HG03139 (cell line): Measurements from ENCODE around the gene CTSC.

Experiments used
- ATAC-seq: cut with Tn5 transposase; IDR thresholded peaks from one replicate; pipeline ENCODE4 v1.9.1; 2021; ENCODE audit not compliant: unreplicated experiment

Gene CTSC

DNA sequence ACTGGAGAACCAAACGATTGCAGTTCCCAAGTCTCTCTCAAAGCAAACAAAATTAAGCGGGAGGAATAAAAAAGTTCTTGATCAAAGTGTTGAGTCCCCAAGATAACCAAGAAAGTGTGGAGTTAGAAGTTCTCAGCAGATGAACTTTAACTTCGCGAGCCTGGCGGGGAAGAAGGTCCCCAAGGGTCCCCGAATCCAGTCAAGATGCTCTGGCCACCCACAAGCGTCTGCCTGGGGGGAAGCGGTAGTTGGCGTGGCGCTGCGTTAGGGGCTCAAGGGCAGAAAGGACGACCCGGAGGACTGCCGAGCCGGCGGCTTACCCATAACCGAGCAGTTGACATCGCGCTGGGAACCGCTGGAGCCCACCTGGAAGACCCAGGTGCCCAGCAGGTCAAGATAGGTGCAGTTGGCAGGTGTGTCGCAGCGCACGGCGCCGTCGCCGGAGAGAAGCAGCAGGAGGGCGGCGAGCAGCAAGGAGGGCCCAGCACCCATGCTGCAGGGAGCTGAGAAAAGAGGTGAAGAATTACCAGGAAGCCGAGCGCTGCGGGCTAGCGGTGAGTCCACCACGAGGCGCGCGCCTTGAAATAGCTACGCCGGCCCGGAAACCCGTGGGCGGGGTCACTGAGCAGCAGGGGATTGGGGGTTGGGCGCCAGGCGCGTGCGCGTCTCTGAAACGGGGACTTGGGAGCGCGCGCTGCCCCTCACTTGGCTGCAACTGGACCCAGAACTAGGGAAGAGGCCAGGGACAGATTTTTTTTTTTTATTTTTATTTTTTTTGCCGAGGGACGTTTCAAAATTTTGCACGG, at the start of gene CTSC:
Gene CTSC, minus strand, starts transcription at position 556 of the 806 bp plus-strand sequence. Its CDS starts 64 bp downstream, at position 492.
- peak; percentile 92 for ATAC-seq

DNA sequence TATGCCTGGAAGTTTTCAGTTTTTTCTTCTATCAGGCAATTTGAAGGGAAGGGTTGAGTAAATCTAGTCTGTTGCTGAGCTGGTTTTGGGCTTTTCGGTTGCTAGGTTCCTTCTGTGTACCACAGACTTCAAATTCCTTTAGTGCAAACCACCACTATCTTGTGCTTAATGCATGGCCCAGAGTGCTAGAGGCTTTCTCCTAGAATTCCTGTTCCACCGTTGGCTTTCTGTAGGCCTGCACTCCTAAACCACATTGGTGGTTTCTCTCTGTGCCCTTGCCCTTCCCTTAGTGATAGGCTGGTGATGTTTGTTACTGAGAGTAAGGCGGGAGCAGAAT, 47.1 kb upstream of the CTSC start:
- ATAC-seq, result no peak

DNA sequence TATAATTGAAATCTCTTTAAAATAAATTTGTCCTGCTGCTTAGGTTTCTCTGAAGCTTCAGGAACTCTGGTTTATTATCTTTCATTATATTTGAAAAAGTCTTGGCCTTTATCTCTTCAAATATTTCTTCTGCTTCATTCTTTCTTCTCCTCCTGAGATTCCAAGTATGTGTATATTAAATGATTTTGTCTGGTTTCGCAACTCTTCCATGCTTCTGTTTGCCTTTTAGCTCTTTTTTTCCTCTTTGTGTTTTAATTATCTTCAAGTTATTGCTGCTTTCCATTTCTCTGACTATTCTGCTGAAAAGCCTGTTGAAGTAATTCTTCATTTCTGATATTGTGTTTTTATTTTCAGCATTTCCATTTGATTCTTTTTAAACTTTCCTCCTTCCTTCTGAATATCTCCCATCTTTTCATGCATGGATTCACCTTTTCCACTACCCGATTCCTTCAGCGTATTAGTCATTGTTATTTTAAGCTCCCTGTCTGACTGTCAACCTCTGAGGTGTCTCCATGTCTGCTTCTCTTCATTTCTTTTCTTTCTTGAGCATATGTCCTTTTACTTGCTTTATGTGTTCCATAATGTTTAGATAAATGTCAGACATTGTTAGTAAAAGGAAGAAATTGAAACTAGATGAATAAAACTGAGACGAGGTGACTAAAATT, 46.6 kb upstream of the CTSC start:
- ATAC-seq, result no peak

DNA sequence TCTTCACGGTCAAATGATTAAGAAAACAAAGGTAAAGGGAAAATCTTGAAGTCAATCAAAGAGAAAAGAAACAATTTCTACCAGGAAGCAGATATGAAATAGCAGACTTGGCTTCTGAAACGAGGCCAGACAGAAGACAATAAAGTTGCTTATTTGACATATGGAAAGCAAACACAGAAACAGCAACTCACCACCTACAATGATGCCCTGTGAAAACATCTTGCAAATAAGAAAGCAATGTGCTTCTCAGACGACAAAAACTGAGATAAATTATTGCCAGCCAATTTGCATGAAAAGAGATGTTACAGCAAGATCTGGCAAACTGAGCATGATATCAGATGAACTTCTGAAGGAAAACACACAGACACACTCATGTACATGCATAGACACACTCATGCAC, 45.9 kb upstream of the CTSC start:
- ATAC-seq, result no peak

DNA sequence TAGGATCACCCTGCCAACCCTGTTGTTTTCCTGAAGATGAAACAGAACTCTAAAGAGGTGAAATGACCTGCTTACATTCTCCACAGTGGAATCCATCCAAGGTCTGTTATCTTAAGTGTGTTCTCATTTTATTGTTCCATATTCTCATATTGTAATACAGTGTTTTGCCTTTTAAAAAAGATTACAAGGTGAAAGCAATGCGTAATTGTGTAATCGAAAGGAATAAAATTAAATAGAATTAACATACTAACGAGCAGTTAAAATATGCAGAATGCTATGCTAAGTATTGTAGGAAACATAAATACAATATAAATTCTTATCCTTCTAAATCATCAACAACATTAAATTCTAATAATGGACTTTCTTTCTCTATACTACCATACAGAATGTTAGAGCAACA, 41.6 kb upstream of the CTSC start:
- ATAC-seq, result no peak

DNA sequence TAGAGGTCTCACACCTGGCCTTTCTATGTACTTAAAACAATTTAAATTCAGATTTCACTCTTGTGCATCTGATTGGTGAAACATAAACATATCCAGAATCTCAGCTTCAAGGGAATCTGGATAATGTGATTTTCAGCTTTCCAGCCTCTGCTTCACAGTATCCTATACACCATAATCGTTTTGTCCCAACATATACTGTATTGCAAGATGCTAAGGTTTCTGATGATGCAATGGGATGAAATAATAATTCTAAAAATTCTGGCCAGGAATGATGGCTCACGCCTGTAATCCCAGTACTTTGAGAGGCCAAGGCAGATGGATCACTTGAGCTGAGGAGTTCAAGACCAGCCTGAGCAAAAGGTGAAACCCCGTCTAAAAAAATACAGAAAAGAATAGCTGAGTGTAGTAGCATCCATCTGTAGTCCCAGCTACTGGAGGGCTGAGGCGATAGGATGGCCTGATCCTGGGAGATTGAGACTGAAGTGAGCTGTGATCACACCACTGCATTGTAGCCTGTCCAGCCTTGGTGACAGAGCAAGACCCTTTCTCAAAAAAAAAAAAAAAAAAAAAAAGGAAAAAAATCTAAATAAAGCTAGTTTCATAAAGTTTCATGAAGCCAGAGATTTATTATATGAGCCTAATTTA, 41.0 kb upstream of the CTSC start:
- ATAC-seq, result no peak

DNA sequence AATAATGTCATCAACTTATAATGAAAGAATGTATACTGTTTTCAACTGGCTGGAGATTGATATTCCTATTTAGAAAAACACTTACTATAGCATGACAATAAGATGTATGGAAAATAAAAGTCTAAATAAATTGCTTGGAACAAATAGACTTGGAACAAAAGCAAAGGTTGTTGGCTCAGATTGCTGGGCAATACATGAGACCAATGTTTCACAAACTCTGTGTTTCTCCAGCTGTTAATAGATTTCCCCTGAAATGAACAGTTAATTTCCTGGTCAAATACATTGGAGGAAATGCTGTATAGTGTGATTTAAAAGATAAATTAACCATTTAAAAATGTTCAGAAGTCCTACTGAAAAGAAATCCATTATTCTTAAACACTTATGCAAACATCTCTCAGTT, 40.1 kb upstream of the CTSC start:
- no peak for ATAC-seq

DNA sequence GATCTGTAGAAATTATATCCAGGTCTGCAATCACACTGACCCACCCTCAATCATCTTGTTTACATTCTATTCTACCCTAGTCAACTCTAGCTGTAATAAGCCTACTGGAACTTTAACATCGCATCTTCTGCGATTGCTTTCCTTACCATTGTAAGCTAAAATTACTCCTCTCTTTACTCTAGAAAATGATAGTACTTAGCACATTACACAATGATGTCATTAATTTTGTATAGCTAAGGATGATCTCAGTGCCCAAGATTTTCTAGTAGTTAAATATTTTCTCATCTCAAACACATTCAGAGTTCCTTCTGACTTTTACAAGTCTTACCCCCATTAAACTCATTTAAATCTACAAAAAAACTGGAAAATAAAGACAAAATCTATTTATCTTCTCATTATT, 39.6 kb upstream of the CTSC start:
- no peak for ATAC-seq

DNA sequence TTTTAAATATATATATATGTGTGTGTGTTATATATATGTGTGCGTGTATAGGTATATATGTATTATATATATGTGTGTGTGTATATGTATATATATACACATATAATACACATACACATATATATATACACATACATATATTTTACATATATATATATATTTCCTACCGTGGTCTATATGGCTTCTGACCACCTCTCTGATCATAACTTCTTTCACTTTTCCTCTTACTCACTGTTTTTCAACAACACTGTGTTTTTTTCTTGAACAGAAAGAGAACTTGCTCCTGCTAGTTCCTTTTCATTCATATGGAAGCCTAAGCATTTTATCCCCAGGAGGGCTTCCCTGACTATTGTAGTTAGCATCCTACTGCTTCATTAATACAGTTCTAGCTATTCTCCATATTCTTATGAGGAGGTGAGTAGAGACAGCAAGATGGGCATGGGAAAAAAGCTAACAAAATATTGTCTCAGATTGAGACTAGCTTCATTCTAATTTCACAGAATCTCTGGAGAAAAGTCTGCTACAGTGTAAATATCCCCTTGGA, 38.5 kb upstream of the CTSC start:
- no peak for ATAC-seq

DNA sequence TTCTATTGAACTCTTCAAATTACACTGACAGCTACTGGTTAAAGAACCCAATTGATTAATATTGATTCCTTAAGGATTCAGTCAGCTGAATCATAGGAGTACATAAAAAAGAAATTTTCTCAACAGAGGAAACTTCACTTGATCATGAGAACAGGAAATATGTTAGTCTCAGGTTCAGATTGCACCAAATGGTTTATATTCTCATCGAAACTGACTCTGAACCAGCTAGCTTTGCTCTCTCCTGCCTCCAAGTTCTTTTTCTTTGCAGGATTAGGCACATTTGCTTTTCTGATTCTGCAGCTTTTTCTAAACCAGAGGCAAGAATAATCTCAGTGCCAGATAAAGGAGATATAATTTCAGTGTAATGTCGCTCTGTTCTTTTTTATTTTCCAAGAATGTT, 33.2 kb upstream of the CTSC start:
- no peak for ATAC-seq

DNA sequence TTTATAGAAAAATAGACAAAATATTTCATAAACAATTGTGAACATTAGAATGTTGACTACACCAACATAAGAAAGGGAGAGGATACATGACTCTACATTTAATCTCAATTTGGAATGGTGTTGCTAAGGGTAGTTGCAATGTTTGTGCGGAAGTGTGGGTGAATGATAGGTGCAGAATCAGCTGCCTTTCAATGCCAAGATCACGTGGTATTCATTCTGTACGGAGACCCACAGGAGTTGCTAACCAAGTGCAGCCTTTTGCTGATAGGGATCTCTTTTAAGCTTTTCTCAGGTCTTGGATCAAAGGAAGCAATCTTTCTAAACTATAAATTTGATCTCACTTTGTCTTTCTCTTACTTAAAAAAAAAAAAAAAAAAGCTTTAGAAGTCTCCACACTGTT, 29.8 kb upstream of the CTSC start:
- ATAC-seq, result no peak

DNA sequence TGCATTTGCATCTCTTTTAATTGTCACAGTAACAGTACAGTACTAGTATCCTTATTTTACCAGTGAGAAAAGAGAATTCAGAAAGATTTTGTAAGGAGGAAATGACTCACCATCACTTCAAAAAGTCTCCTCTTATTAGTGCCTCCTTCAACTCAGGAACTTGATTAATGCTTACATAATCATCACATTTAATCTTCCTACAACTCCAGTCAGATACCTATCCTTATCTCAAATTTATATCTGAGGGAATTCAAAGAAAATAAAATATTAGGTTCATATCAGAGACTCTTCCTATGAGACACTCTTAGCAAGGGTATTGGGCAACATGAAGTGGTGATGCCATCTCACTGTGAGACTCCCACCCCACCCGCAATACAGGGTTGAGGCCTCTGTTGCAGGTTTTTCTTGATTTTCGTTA, 26.1 kb upstream of the CTSC start:
- no peak for ATAC-seq

DNA sequence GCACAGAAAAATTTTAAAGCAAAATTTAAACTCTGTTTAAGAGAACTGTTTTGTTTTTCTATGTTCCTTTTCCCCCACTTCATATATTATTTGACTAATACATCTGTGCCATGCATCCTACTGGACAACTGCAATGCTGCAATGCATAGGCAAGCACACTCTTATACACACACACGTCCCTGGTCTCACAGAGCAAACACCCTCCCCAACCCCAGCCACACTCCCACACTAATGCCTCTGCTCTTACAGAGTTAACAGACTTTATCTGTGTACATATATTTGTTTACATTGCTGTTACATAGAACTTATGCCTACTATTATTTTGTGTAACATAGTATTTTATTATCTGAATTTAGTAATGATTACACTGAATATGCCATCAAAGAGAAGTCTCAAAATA, 25.5 kb upstream of the CTSC start:
- ATAC-seq, result no peak

DNA sequence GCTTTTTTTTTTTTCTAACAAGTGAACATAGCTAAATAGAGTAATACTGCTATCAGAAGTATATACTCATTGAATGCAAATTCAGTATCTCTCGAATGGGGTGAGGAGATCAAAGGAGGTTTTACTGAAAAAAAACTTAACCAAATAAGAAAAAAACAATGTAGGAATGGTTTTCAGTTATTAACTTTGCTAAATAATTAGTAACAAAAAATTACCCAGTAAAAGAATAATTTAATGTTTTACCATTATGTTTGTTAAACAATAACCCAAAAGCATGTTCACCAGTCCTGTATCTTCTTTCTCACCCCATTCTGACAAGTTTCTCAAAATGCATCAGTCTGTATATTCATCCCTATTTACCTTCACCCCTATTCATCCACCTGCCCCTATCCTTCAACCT, 22.6 kb upstream of the CTSC start:
- ATAC-seq, result no peak

DNA sequence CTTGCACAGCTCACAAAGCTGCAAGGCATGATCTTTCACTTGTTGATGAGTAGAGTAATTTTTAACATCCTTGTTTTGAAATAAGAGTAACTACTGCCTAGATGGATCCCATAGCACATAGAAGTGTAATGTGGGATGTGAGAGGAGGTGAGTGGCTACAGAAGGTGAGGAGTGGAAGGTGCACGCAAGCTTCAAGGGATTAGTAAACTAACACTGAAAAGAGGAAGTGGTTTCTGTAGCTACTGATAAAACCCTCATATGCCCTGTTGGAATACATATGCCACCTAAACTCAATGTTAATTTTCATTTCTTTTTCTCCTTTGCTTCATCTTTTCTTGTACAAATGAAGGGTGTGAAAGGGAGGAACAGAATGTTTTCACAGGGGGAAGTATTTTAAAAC, 22.0 kb upstream of the CTSC start:
- peak; percentile 66 for ATAC-seq

DNA sequence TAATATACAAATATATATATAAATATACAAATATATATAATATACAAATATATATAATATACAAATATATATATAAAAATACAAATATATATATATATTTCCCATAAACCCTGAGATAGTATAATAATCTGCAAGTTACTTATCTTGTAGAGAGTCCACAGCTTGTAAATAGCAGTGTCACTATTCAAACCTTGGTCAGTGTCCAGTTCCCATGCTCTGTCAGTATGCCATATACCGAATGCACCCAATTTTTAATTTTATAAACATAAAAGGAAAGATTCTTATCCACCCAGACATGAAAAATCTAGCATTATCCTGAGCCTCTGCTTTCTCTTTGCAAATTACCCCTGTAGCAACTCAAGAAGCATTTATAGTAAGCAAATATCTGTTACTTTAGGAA, 21.6 kb upstream of the CTSC start:
- ATAC-seq, result no peak

DNA sequence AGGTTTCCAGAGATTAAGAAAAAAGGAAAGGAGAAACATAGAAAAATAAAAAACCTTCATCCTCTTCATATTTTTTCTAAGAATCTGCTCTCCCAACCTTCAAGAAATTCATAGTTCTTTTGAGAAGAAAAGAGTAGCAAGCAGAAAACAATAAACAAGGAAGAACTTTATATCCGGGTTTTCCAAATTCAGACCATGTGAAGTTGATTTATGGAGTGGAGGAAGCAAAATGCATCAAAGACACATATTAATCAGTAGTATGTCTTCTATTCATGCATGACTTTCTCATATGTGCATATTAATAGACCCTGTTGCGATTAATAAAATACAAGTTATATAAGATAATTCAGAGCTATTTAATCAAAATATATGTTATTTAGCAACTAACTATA, 20.5 kb upstream of the CTSC start:
- no peak for ATAC-seq

DNA sequence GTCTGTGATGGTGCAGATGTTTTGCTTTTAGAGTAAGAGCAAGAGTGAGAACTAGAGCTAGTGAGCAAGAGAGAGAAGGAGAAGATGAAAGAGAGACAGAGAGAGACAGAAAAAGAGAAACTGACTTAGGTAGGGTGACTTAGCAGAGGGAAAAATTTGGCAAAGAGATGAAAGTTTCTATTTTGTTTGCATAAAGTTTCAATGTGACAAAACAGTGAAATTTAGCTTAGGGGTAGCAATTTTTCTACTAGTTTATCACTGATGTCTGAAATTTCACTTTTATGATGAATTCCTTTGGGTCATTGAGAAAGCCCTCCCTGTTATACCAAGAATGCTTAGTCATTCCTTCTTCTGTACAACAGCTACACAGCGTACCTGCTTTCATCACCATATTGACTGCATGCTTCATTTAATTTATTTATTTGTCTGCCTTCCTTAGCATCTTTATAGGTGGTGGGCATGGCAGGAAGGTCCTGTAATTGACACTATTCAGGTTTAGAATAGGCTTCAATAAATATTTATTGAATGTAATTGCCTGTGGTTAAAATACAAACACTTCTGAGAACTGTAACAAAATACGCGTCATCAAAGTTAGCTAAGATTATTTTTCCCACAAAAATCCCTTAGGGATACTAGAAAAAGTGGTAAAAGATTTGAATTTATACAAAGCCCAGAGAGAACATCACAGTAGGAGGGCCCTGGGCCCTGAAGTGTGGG, 19.9 kb upstream of the CTSC start:
- ATAC-seq, result peak; percentile 40

DNA sequence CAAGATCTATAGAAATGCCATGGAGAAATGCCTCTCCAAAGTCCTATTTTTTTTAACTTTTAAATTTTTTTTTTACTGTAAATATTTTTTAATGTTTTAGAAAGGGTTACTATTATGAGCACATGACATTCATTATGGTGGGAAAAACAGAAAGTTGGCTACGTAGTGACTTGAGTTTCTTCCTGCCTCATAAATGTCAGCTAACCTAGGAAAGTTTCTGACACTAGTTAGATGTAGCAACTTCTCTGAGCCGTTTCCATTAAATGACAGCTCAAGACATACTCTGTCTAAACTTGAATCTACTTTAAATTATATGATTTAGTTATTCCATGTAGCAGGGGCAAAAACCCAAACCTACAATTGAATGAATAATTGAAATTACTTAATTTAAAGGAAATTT, 18.4 kb upstream of the CTSC start:
- no peak for ATAC-seq

DNA sequence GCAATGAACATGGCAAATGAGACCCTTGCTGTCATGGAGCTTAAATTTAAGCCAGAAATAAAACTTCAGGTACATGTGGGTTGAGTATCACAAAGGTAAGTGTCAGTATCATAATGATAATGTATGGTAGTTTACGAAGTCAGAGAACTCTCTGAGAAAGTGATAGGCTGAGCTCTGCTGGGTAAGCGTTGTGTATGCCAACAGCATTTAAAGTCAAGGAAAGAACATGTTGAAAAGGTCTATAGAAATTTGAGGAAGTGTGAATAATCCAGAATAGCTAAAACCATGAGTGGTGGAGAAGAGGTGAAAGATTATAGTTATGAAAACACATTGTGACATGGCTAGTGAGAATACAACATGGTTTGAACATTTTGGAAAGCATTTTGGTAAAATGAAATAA, 17.4 kb upstream of the CTSC start:
- ATAC-seq, result no peak

DNA sequence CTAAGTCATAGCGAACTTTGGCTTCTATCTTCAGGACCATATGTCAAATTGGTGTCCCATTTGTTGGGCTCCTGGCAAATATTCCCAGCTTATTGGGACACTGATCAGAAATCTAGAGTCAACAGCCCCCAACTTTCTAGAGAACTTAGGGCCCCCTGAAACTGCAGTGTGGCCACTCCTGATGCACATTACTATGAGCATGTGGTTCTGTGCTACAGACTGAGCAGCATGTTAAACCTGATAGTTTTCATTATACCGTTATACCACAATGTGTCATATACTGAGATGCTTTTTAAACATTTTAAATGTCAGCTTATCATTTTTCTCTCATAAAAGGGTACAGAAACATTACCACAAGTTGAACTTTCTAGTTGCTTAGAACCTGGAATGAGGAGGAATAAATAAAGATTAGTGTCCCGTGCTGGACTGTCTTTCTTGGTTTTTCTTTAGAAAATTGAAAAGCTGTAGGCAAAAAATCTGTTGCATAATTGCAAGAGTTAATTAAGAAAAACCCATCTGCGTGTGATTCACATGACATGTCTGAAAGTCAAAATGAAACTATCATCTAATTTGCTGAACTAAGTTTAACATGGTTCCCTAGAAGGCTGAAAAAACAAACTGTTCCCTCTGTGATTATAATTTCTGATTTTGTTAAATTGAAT, 16.4 kb upstream of the CTSC start:
- no peak for ATAC-seq
